ENCODE results near the gene MSH3. TPM values are rescaled to one million over a fixed set of nuclear protein-coding genes. Genes with fewer than 3 reads are reported as not detected.

MSH3 gene
- total and polyA plus RNA-seq, 5 donors from 2014 or later: 11.2 to 17.3 (median 13.3) TPM

GRCh38 chr5:80763211-80763610 is 108.8 kb downstream of the MSH3 start:
- H3K36me3 ChIP-seq (ENCODE audit: control insufficient read depth, insufficient read depth, low read length): peaks cover 2% of the 10 kb centered on the region

DNA sequence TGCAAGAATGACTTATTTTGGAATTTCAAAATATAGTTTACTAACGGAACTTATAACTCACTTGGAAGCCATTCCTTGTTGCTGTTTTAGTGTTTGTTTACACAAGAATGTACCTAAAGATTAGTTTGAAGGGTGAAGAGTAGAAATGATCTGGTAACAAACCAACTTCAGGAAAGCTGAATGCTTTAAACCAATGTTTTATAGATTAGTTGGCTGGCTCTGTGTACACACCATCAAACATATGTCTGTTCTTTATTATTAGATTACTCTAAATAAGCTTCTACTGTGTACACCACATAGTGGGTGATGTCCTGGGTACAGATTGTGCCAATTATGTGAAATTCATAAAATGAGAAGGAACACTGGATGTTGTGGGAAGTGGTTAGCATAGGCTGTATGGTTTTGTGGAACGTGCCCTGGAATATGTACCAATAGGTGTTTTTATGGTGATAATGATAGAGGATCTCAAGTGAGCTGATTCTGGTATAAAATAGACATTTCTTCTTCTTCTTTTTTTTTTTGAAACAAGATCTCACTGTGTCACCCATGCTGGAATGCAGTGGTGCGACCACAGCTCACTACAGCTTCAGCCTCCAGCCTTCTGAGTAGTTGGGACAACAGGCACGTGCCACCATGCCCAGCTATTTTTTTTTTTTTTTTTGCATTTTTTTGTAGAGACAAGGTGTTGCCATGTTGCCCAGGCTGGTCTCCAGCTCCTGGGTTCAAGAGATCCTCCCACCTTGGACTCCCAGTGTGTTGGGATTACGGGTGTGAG is 109.6 kb downstream of the MSH3 start:
- no peaks in the 10 kb centered on the region for H3K27me3 Mint-ChIP-seq
- Histone ChIP-seq H3K27ac (ENCODE audit: insufficient read depth, low read length, poor library complexity, severe bottlenecking) (no peak overlapping the region), H3K27me3 (ENCODE audit: control insufficient read depth, insufficient read depth, low read length) (no peaks in the 10 kb centered on the region), H3K36me3 (ENCODE audit: control insufficient read depth, insufficient read depth, low read length) (peaks cover 9% of the 10 kb centered on the region), H3K9me3 (ENCODE audit: control insufficient read depth in 2 of 2, low read length in 2 of 2) (no peaks in the 10 kb centered on the region), H3K4me1 (ENCODE audit: control insufficient read depth, insufficient read depth, low read length, poor library complexity, severe bottlenecking) (peaks cover 11% of the 10 kb centered on the region), H3K4me3 (ENCODE audit: low read depth, low read length) (no peak overlapping the region)
- DNase-seq (no peak), ATAC-seq (ENCODE audit: low read depth in 2 of 2) (no peak)
- peaks cover 41% of the 10 kb centered on the region for H3K36me3 Mint-ChIP-seq
- H3K4me1 Mint-ChIP-seq: peaks cover 13 to 30% (median 19%) of the 10 kb centered on the region in 4 donors
- H3K27ac Mint-ChIP-seq: no peak overlapping the region
- H3K9me3 Mint-ChIP-seq: peaks cover 0 to 1% (median 0%) of the 10 kb centered on the region in 7 donors
- no peak overlapping the region for H3K4me3 Mint-ChIP-seq

More at GRCh38 chr5:80763211-80763610, 108.8 kb downstream of the MSH3 start:
- peaks cover 11% of the 10 kb centered on the region for H3K4me1 ChIP-seq (ENCODE audit: control insufficient read depth, insufficient read depth, low read length, poor library complexity, severe bottlenecking)
- no peaks in the 10 kb centered on the region for H3K27me3 ChIP-seq (ENCODE audit: control insufficient read depth, insufficient read depth, low read length)
- Mint-ChIP-seq H3K27ac (peak overlapping the region in 1 of 3 donors; percentile 16), H3K4me3 (no peak overlapping the region), H3K36me3 (peaks cover 41% of the 10 kb centered on the region), H3K9me3 (peaks cover 0 to 1% (median 0%) of the 10 kb centered on the region in 7 donors), H3K27me3 (no peaks in the 10 kb centered on the region), H3K4me1 (peaks cover 12 to 33% (median 23%) of the 10 kb centered on the region in 4 donors)
- ATAC-seq (ENCODE audit: low read depth in 2 of 2) (no peak), DNase-seq (no peak)
- H3K9me3 ChIP-seq (ENCODE audit: control insufficient read depth in 2 of 2, low read length in 2 of 2): no peaks in the 10 kb centered on the region
- H3K4me3 ChIP-seq (ENCODE audit: low read depth, low read length): no peak overlapping the region
- no peak overlapping the region for H3K27ac ChIP-seq (ENCODE audit: insufficient read depth, low read length, poor library complexity, severe bottlenecking)

DNA sequence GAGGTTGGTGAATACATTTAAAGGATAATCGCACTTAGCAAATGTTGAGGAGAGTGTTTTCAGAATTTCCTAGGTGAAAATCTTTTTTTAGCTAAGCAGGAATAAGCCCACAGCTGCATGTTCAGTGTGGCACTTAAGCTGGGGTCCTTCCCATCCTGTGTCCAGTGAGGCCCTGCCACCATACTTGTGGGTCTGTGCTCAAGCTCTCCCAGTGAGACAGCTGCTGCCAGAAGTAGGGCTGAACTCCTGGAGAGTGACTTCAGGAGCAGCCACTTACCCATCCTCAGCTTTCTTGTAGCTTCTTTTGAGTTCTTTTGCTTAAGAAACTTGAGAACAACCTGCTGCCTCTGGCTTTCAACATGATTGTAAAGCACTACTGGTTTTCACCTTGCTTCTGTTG is 110.3 kb downstream of the MSH3 start:
- DNase-seq (no peak), ATAC-seq (ENCODE audit: low read depth in 2 of 2) (no peak)
- no peak overlapping the region for H3K27ac Mint-ChIP-seq
- peaks cover 0 to under 1% (median 0%) of the 10 kb centered on the region in 7 donors for H3K9me3 Mint-ChIP-seq
- Histone ChIP-seq H3K9me3 (ENCODE audit: control insufficient read depth in 2 of 2, low read length in 2 of 2) (no peaks in the 10 kb centered on the region), H3K27ac (ENCODE audit: insufficient read depth, low read length, poor library complexity, severe bottlenecking) (no peak overlapping the region), H3K4me1 (ENCODE audit: control insufficient read depth, insufficient read depth, low read length, poor library complexity, severe bottlenecking) (peaks cover 9% of the 10 kb centered on the region), H3K36me3 (ENCODE audit: control insufficient read depth, insufficient read depth, low read length) (peaks cover 9% of the 10 kb centered on the region), H3K27me3 (ENCODE audit: control insufficient read depth, insufficient read depth, low read length) (no peaks in the 10 kb centered on the region), H3K4me3 (ENCODE audit: low read depth, low read length) (no peak overlapping the region)
- H3K4me3 Mint-ChIP-seq: no peak overlapping the region
- no peaks in the 10 kb centered on the region for H3K27me3 Mint-ChIP-seq
- peaks cover 11 to 22% (median 16%) of the 10 kb centered on the region in 4 donors for H3K4me1 Mint-ChIP-seq
- H3K36me3 Mint-ChIP-seq: peaks cover 39% of the 10 kb centered on the region

GRCh38 chr5:80777347-80778287 is 123.2 kb downstream of the MSH3 start:
- DNase-seq: no peak
- H3K36me3 Mint-ChIP-seq: peaks cover 42% of the 10 kb centered on the region
- H3K4me3 ChIP-seq (ENCODE audit: low read depth, low read length): no peak overlapping the region
- no peaks in the 10 kb centered on the region for H3K27me3 ChIP-seq (ENCODE audit: control insufficient read depth, insufficient read depth, low read length)
- ATAC-seq (ENCODE audit: low read depth in 2 of 2): no peak
- no peak overlapping the region for H3K27ac ChIP-seq (ENCODE audit: insufficient read depth, low read length, poor library complexity, severe bottlenecking)
- H3K9me3 Mint-ChIP-seq: peaks cover 0 to 3% (median 0%) of the 10 kb centered on the region in 7 donors
- H3K9me3 ChIP-seq (ENCODE audit: control insufficient read depth in 2 of 2, low read length in 2 of 2): no peaks in the 10 kb centered on the region
- no peaks in the 10 kb centered on the region for H3K27me3 Mint-ChIP-seq
- H3K4me1 Mint-ChIP-seq: peaks cover 0 to 10% (median 4%) of the 10 kb centered on the region in 4 donors
- H3K4me3 Mint-ChIP-seq: no peak overlapping the region
- H3K27ac Mint-ChIP-seq: peak overlapping the region in 1 of 3 donors; percentile 74
- no peaks in the 10 kb centered on the region for H3K4me1 ChIP-seq (ENCODE audit: control insufficient read depth, insufficient read depth, low read length, poor library complexity, severe bottlenecking)
- peaks cover 15% of the 10 kb centered on the region for H3K36me3 ChIP-seq (ENCODE audit: control insufficient read depth, insufficient read depth, low read length)

GRCh38 chr5:80780024-80780423 is 125.6 kb downstream of the MSH3 start:
- DNase-seq: no peak
- H3K9me3 Mint-ChIP-seq: no peaks in the 10 kb centered on the region
- peaks cover 15% of the 10 kb centered on the region for H3K36me3 ChIP-seq (ENCODE audit: control insufficient read depth, insufficient read depth, low read length)
- no peak for ATAC-seq (ENCODE audit: low read depth in 2 of 2)
- H3K27me3 ChIP-seq (ENCODE audit: control insufficient read depth, insufficient read depth, low read length): no peaks in the 10 kb centered on the region
- peaks cover 43% of the 10 kb centered on the region for H3K36me3 Mint-ChIP-seq
- H3K4me1 ChIP-seq (ENCODE audit: control insufficient read depth, insufficient read depth, low read length, poor library complexity, severe bottlenecking): no peaks in the 10 kb centered on the region
- H3K27ac Mint-ChIP-seq: no peak overlapping the region
- no peaks in the 10 kb centered on the region for H3K9me3 ChIP-seq (ENCODE audit: control insufficient read depth in 2 of 2, low read length in 2 of 2)
- H3K4me3 Mint-ChIP-seq: no peak overlapping the region
- peaks cover 0 to 10% (median 2%) of the 10 kb centered on the region in 4 donors for H3K4me1 Mint-ChIP-seq
- no peak overlapping the region for H3K4me3 ChIP-seq (ENCODE audit: low read depth, low read length)
- H3K27me3 Mint-ChIP-seq: no peaks in the 10 kb centered on the region
- no peak overlapping the region for H3K27ac ChIP-seq (ENCODE audit: insufficient read depth, low read length, poor library complexity, severe bottlenecking)

GRCh38 chr5:80780761-80781285 is 126.4 kb downstream of the MSH3 start:
- ATAC-seq (ENCODE audit: low read depth in 2 of 2): no peak
- H3K27me3 Mint-ChIP-seq: no peaks in the 10 kb centered on the region

GRCh38 chr5:80781356-80781755 is 126.9 kb downstream of the MSH3 start:
- H3K27ac Mint-ChIP-seq: no peak overlapping the region
- no peak for DNase-seq
- H3K27me3 ChIP-seq (ENCODE audit: control insufficient read depth, insufficient read depth, low read length): no peaks in the 10 kb centered on the region
- H3K4me1 Mint-ChIP-seq: peaks cover 0 to 11% (median 2%) of the 10 kb centered on the region in 4 donors
- no peaks in the 10 kb centered on the region for H3K27me3 Mint-ChIP-seq
- no peaks in the 10 kb centered on the region for H3K9me3 ChIP-seq (ENCODE audit: control insufficient read depth in 2 of 2, low read length in 2 of 2)
- H3K36me3 Mint-ChIP-seq: peaks cover 44% of the 10 kb centered on the region
- no peak overlapping the region for H3K4me3 Mint-ChIP-seq
- H3K9me3 Mint-ChIP-seq: no peaks in the 10 kb centered on the region
- peaks cover 15% of the 10 kb centered on the region for H3K36me3 ChIP-seq (ENCODE audit: control insufficient read depth, insufficient read depth, low read length)
- no peaks in the 10 kb centered on the region for H3K4me1 ChIP-seq (ENCODE audit: control insufficient read depth, insufficient read depth, low read length, poor library complexity, severe bottlenecking)
- no peak for ATAC-seq (ENCODE audit: low read depth in 2 of 2)
- no peak overlapping the region for H3K27ac ChIP-seq (ENCODE audit: insufficient read depth, low read length, poor library complexity, severe bottlenecking)
- H3K4me3 ChIP-seq (ENCODE audit: low read depth, low read length): no peak overlapping the region

More at GRCh38 chr5:80780761-80781285, 126.4 kb downstream of the MSH3 start:
- no peak for DNase-seq
- no peaks in the 10 kb centered on the region for H3K27me3 ChIP-seq (ENCODE audit: control insufficient read depth, insufficient read depth, low read length)
- Mint-ChIP-seq H3K4me3 (no peak overlapping the region), H3K4me1 (peaks cover 0 to 10% (median 2%) of the 10 kb centered on the region in 4 donors), H3K9me3 (no peaks in the 10 kb centered on the region), H3K36me3 (peaks cover 44% of the 10 kb centered on the region), H3K27ac (no peak overlapping the region)
- no peak overlapping the region for H3K4me3 ChIP-seq (ENCODE audit: low read depth, low read length)
- H3K36me3 ChIP-seq (ENCODE audit: control insufficient read depth, insufficient read depth, low read length): peaks cover 15% of the 10 kb centered on the region
- no peak overlapping the region for H3K27ac ChIP-seq (ENCODE audit: insufficient read depth, low read length, poor library complexity, severe bottlenecking)
- H3K4me1 ChIP-seq (ENCODE audit: control insufficient read depth, insufficient read depth, low read length, poor library complexity, severe bottlenecking): no peaks in the 10 kb centered on the region
- no peaks in the 10 kb centered on the region for H3K9me3 ChIP-seq (ENCODE audit: control insufficient read depth in 2 of 2, low read length in 2 of 2)
